Liver (tissue), 9 donors: ENCODE data around the gene MEGF6. TPM values are rescaled to one million over a fixed set of nuclear protein-coding genes. Genes with fewer than 3 reads are reported as not detected.

ENCODE experiments used
- DNase-seq: peaks from one replicate; pipeline ENCODE4 v3.0.0-alpha.2; 2017; ENCODE audit warnings: low spot score
- H3K27ac ChIP-seq, 2 donors: one replicate each; pipeline ENCODE4 v1.7.0; 2013; ENCODE audit warnings: inconsistent platforms in 2 of 2, low read length in 2 of 2, control low read depth in 1 of 2, low read depth in 1 of 2, mild to moderate bottlenecking in 1 of 2
- H3K27me3 ChIP-seq, 4 donors: one replicate each; pipeline versions ENCODE4 v1.6.1 to v1.7.0; 2013; ENCODE audit warnings: low read length in 3 of 4, inconsistent platforms in 1 of 4, mild to moderate bottlenecking in 1 of 4, moderate library complexity in 1 of 4; ENCODE audit not compliant: control insufficient read depth in 4 of 4, insufficient read depth in 4 of 4
- H3K36me3 ChIP-seq, 4 donors: one replicate each; pipeline versions ENCODE4 v1.6.1 to v1.7.0; 2013; ENCODE audit warnings: low read length in 3 of 4, mild to moderate bottlenecking in 3 of 4, low read depth in 1 of 4, moderate library complexity in 1 of 4; ENCODE audit not compliant: control insufficient read depth in 4 of 4, insufficient read depth in 3 of 4
- H3K4me1 ChIP-seq, 4 donors: one replicate each; pipeline versions ENCODE4 v1.6.1 to v1.7.0; 2013; ENCODE audit warnings: low read length in 3 of 4, mild to moderate bottlenecking in 3 of 4, moderate library complexity in 1 of 4; ENCODE audit not compliant: control insufficient read depth in 4 of 4, insufficient read depth in 4 of 4
- H3K4me3 ChIP-seq, 3 donors: one replicate each; pipeline versions ENCODE4 v1.6.1 to v1.7.0; 2013; ENCODE audit warnings: low read length in 3 of 3, control low read depth in 1 of 3, low read depth in 1 of 3, mild to moderate bottlenecking in 1 of 3
- H3K9ac ChIP-seq, 2 donors: one replicate each; pipeline ENCODE4 v1.7.0; 2013; ENCODE audit warnings: low read length in 2 of 2, mild to moderate bottlenecking in 2 of 2, moderate library complexity in 2 of 2, control low read depth in 1 of 2, low read depth in 1 of 2
- H3K9me3 ChIP-seq, 4 donors: one replicate each; pipeline versions ENCODE4 v1.6.1 to v1.7.0; 2013; ENCODE audit warnings: low read length in 3 of 4; ENCODE audit not compliant: control insufficient read depth in 4 of 4
- ATF3 ChIP-seq: IDR thresholded peaks from 2 replicates; pipeline ENCODE4 v1.6.1; 2016; ENCODE audit warnings: antibody characterized with exemption
- CTCF ChIP-seq: fragments of 150-350 bp; IDR thresholded peaks from 2 replicates; pipeline ENCODE4 v1.5.1; 2017; ENCODE audit warnings: improper control_type of control experiment, low read depth, low read length; ENCODE audit not compliant: missing input control
- EGR1 ChIP-seq, 2 donors: IDR thresholded peaks; 2 replicates each; pipeline ENCODE4 v1.6.1; 2016 to 2018; ENCODE audit warnings: antibody characterized with exemption in 2 of 2, low read depth in 2 of 2
- FOXA2 ChIP-seq: IDR thresholded peaks from 2 replicates; pipeline ENCODE4 v1.6.1; 2016; ENCODE audit warnings: antibody characterized with exemption
- GABPA ChIP-seq, 2 donors: IDR thresholded peaks in 1 of 2; conservative IDR thresholded peaks in 1 of 2; 2 replicates each; pipeline ENCODE4 v1.6.1; 2016; ENCODE audit warnings: antibody characterized with exemption in 2 of 2, mild to moderate bottlenecking in 1 of 2, moderate library complexity in 1 of 2
- HNF4A ChIP-seq, 2 donors: conservative IDR thresholded peaks; 2 replicates each; pipeline ENCODE4 v1.6.1; 2016; ENCODE audit warnings: antibody characterized with exemption in 2 of 2, mild to moderate bottlenecking in 2 of 2
- JUND ChIP-seq, 2 donors: IDR thresholded peaks; 2 replicates each; pipeline ENCODE4 v1.6.1; 2016; ENCODE audit warnings: antibody characterized with exemption in 2 of 2
- MAX ChIP-seq: IDR thresholded peaks from 2 replicates; pipeline ENCODE4 v1.6.1; 2016; ENCODE audit warnings: antibody characterized with exemption
- NR2F2 ChIP-seq: IDR thresholded peaks from 2 replicates; pipeline ENCODE4 v1.6.1; 2016; ENCODE audit warnings: antibody characterized with exemption
- RAD21 ChIP-seq, 2 donors: IDR thresholded peaks; 2 replicates each; pipeline ENCODE4 v1.6.1; 2016; ENCODE audit warnings: antibody characterized with exemption in 2 of 2, mild to moderate bottlenecking in 2 of 2
- SP1 ChIP-seq: IDR thresholded peaks from 2 replicates; pipeline ENCODE4 v1.6.1; 2018; ENCODE audit warnings: antibody characterized with exemption, mild to moderate bottlenecking
- ZBTB33 ChIP-seq: IDR thresholded peaks from 2 replicates; pipeline ENCODE4 v1.6.1; 2016; ENCODE audit warnings: antibody characterized with exemption
- WGBS: extraction: QIAGEN DNeasy Blood & Tissue Kit; methylation state at CpG from one replicate; pipeline ENCODE4 v1.1.7; 2013; 5-methylcytosine and 5-hydroxymethylcytosine counted together
- polyA plus RNA-seq, 2 donors: library from polyadenylated mRNA; stranded (reverse) in 1 of 2; unstranded in 1 of 2; fragments of 200-250 nt in 1 of 2; fragments of >200 nt in 1 of 2; fragmentation: Nextera tagmentation in 1 of 2; extraction: Ambion mirVana in 1 of 2; gene quantifications; one replicate each; pipeline versions ENCODE4 v1.2.1 to v1.2.3, GENCODE V29; 2013 to 2015
- total RNA-seq, 2 donors: library from RNA; depleted of rRNA; stranded (reverse); fragments of >200 nt; gene quantifications; one replicate each; pipeline ENCODE4 v1.2.3, GENCODE V29; 2014
- donor health status: healthy.
- donor health status: healthy.
- donor health status: healthy.
- donor health status: healthy.
- donor health status: healthy.

Gene MEGF6
- total and polyA plus RNA-seq, 4 donors = 1.3 to 11.0 (median 4.0) TPM

GRCh38 chr1:3631320-3632260, 20.3 kb upstream of the MEGF6 start:
- H3K27ac ChIP-seq = no peak overlapping the region
- TF ChIP-seq ATF3 (no peak), ZBTB33 (no peak), HNF4A (conservative IDR thresholded peaks at IDR 0.05) (no peak), GABPA (IDR thresholded peaks at IDR 0.05 in 1 of 2, conservative IDR thresholded peaks at IDR 0.05 in 1 of 2) (no peak), CTCF (no peak), JUND (IDR thresholded peaks at IDR 0.05) (no peak), NR2F2 (no peak), RAD21 (IDR thresholded peaks at IDR 0.05) (no peak), FOXA2 (no peak)
- H3K9ac ChIP-seq = no peak overlapping the region
- DNase-seq = no peak
- no peaks in the 10 kb centered on the region for H3K4me1 ChIP-seq
- H3K36me3 ChIP-seq = peaks cover 22 to 69% (median 36%) of the 10 kb centered on the region in 4 donors
- WGBS = 93% methylated on average over 36 of the region's 36 CpGs
- H3K27me3 ChIP-seq = no peaks in the 10 kb centered on the region
- no peaks in the 10 kb centered on the region for H3K9me3 ChIP-seq
- no peak overlapping the region for H3K4me3 ChIP-seq

- DNase-seq = no peak
- Histone ChIP-seq H3K4me1 (peaks cover 0 to 6% (median 3%) of the 10 kb centered on the region in 4 donors), H3K9me3 (no peaks in the 10 kb centered on the region), H3K9ac (no peak overlapping the region), H3K36me3 (peaks cover 21 to 67% (median 32%) of the 10 kb centered on the region in 4 donors), H3K27me3 (no peaks in the 10 kb centered on the region), H3K27ac (no peak overlapping the region), H3K4me3 (no peak overlapping the region)
- TF ChIP-seq SP1 (no peak), FOXA2 (no peak), EGR1 (IDR thresholded peaks at IDR 0.05; ENCODE audit: low read depth in 2 of 2) (no peak), RAD21 (IDR thresholded peaks at IDR 0.05) (no peak)
- 89% methylated on average over 9 of the region's 9 CpGs for WGBS
These were observed 19.6 kb upstream of the MEGF6 start for GRCh38 chr1:3630914-3631313.

- DNase-seq = no peak
These were observed 18.9 kb upstream of the MEGF6 start for GRCh38 chr1:3630161-3630611.

More at GRCh38 chr1:3630161-3630611, 18.9 kb upstream of the MEGF6 start:
- peaks cover 0 to 13% (median 9%) of the 10 kb centered on the region in 4 donors for H3K4me1 ChIP-seq
- no peaks in the 10 kb centered on the region for H3K9me3 ChIP-seq
- TF ChIP-seq MAX (no peak), ATF3 (no peak)
- H3K27me3 ChIP-seq = no peaks in the 10 kb centered on the region
- H3K9ac ChIP-seq = no peak overlapping the region
- no peak overlapping the region for H3K4me3 ChIP-seq
- no peak overlapping the region for H3K27ac ChIP-seq
- peaks cover 21 to 62% (median 30%) of the 10 kb centered on the region in 4 donors for H3K36me3 ChIP-seq
- 78% methylated on average over 11 of the region's 11 CpGs for WGBS
